ENCODE data around the gene ZBTB46.
A peak's percentile ranks its signal among the peaks of the same experiment; 100 is the strongest.
"Not testable (repeated sequence)": the region's sequence is repeated elsewhere in the genome, so short reads cannot be mapped to it uniquely, and the experiment has no call there.

Gene ZBTB46

DNA sequence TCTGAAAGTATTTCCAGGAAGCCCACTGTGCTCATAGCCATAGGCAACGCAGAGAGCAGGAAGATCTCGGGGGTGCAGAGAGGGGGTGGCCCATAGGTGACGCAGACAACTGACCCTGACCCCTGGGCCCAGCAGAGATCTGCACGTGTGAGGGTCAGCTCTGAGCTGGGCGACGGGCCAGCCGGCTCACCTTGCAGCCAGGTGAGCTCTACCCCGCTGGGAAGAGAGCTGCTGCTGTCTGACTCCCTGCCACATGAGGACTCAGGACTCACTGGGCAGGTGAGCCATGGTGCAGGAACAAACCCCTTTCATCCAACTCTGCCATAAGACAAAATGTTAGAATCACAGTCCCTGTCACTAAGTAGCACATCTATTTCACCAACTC is 19.6 kb downstream of the ZBTB46 start:
- no peak for DNase-seq

DNA sequence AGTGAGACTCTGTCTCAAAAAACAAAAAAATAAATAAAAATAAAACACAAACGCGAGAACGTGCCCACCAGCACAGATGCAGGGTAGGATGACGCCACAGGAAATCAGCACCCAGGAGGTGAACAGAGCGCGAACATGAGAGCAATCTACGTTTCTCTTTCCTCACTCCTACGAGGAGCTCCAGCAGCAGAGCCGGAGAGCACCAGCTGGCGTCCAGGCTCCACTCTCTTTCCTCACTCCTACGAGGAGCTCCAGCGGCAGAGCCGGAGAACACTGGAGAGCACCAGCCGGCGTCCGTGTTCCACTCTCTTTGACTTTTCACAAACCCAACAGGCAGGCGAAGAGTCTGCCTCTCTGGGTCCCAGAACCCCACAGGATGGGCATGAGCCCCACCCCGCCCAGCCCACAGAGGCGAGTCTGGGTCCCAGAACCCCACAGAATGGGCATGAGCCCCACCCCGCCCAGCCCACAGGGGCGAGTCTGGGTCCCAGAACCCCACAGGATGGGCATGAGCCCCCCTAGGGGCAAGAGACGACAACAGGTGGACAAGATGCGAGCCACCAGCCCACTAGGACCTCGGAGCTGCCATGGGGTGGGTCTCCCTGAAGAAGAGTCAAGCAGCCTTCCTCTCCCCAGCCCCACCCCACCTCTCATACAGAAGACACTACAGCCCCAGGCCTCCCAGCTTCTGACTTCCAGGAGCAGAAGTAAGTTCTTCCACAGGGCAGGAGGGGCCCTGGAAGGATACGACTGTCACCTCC is 20.2 kb downstream of the ZBTB46 start:
- no peak for DNase-seq

DNA sequence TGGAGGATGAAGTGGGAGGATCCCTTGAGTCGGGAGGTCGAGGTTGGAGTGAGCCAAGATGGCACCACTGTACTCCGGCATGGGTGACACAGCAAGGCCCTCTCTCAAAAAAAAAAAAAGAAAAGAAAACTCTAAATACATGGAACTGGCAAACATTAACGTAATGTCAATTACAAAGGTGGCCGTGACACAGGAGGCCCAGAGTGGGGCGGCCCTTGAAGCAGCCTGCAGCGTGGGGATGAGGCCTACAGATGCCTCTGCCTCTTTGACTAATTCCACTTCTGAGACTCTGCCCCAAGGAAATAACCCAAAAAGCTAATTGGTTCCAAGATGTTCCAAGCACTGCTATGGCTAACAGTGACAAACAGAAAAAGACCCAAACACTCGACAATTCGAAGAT is 21.2 kb downstream of the ZBTB46 start:
- DNase-seq: no peak

DNA sequence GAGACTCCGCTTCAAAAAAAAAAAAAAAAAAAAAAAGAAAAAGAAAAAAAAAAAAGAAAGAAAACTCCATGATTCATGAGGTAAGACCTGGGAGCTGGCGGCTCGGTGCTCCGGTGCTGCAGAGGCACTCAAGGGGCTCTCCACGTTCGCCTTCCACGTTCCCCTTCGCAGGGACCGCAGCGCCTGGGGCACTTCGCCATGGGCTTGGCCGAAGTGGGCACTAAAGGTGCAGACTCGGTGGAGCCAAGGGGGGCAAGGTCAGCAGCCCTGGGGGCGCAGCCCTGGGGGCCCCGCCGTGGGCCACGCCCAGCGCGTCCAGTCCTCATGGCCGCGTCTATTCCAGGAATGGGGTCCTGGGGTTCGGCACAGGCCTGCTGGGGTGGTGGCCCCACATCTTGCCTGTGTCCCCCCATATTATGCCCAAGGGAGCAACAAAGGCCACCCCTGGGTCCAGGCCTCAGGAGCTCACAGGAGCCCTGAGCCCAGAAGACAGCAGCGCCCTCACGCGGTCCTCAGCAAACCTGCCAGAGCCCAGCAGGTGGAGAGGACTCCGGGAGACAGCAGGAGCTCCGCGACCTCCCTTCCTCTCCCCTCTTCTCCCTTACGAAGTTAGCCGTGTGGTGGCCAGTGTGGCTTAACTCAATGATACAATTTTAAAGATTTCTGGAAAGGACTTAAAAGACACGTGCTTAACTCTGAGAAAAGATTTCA is 21.9 kb downstream of the ZBTB46 start:
- no peak for DNase-seq

DNA sequence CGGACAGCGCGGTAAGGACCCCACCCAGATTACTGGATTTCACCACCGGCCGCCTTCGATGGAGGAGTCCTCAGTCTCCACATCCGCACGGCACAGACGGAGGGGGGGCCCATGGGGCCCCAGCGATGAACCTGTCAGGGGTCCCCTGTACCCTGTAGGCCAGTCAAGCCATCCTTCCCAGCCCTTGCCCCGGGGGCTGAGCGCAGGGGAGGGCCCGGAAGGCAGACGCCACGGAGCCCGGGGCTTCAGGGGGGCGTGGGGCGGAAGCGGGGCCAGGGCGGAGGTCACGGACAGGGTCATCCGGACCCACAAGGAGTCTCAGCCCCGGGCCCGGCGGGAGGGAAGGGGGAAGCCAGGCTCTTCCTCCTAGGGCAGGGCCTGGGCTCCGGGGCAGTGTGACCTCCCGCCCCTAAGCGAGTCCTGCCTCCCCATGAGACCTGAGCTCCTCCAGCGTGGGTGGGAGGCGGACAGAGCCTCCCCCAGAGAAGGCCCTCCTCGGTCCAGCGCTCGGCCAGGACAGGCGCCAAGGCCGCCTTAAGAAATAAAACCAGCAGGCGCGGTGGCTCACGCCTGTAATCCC is 22.8 kb downstream of the ZBTB46 start:
- DNase-seq: no peak

DNA sequence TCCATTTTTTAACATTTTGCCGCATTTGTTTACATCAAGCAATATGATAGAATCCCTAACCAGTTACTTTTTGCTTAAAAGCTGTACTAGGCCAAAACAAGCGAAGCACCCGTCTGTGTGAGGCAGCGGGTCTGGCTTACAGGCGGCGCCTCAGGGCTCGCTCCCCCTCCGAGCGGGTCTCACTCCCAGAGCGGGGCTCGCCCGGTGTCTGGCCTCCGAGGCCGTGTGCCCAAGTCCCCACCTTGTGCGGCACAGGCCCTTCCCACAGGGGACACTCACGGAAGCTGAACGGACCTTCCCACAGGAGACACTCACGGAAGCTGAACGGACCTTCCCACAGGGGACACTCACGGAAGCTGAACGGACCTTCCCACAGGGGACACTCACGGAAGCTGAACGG is 23.4 kb downstream of the ZBTB46 start:
- no peak for DNase-seq

DNA sequence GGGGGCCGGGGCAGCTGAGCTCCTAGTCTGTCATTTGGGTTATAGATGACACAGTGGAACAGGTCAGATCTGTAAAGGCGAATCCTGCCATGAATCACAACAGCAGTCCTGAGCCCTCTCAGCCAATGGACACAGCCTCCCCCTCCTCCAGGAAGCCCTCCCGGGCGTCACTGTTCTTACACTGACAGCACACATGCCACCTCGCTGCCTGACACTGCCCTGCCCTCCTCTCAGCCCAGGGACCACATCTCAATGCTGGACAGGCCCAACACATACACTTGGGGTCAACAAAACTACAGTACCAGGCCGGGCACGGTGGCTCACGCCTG is 26.8 kb downstream of the ZBTB46 start:
- DNase-seq: no peak

DNA sequence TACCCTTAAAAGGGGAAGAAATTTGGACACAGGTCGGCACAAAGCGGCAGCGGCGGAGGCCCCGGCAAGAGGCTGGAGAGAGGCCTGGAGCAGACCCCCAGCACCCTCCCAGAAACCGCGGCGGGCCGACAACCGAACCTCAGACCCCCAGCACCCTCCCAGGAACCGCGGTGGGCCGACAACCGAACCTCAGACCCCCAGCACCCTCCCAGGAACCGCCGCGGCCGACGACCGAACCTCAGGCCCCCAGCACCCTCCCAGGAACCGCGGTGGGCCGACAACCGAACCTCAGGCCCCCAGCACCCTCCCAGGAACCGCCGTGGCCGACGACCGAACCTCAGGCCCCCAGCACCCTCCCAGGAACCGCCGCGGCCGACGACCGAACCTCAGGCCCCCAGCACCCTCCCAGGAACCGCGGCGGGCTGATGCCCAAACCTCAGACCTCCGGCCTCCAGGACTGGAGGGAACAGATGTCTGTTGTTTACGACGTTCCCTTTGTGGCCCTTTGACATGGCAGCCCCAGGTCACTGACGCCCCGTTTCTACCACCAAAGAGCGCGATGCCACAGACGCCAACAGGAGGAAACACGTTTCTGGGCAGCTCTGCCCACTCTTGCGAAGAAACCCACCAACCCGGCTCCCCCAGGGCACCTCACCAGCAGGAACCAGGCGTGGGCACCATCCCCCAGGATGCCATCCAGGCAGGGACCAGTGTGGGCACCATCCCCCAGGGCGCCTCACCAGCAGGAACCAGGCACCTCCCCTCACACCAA is 28.4 kb downstream of the ZBTB46 start:
- DNase-seq: no peak

DNA sequence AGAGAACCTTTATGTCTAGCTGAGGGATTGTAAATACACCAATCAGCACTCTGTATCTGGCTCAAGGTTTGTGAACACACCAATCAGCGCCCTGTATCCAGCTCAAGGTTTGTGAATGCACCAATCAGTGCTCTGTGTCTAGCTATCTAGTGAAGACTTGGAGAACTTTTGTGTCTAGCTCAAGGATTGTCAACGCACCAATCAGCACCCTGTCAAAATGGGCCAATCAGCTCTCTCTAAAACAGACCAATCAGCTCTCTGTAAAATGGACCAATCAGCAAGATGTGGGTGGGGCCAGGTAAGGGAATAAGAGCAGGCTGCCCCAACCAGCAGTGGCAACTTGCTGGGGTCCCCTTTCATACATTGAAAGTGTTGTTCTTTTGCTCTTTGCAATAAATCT is 29.9 kb downstream of the ZBTB46 start:
- not testable (repeated sequence) for DNase-seq

DNA sequence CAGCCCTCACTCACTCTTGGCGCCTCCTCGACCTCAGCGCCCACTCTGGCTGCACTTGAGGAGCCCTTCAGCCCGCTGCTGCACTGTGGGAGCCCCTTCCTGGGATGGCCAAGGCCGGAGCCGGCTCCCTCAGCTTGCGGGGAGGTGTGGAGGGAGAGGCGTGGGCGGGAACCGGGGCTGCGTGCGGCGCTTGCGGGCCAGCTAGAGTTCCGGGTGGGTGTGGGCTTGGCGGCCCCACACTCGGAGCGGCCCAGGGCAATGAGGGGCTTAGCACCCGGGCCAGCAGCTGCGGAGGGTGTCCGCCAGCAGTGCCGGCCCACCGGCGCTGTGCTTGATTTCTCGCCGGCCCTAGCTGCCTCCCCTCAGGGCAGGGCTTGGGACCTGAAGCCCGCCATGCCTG is 30.7 kb downstream of the ZBTB46 start:
- DNase-seq: not testable (repeated sequence)

DNA sequence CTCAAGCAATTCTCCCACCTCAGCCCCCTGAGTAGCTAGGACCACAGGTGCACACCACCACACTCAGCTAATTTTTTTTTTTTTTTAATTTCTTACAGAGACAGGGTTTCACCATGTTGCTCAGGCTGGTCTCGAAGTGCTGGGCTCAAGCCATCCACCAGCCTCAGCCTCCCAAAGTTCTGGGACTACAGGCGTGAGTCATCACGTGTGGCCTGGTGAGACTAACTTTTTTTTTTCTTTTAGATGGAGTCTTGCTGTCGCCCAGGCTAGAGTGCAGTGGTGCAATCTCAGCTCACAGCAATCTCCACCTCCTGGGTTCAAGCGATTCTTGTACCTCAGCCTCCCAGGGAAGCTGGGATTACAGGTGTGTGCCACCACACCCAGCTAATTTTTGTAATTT is 31.9 kb downstream of the ZBTB46 start:
- DNase-seq: peak; percentile 30

DNA sequence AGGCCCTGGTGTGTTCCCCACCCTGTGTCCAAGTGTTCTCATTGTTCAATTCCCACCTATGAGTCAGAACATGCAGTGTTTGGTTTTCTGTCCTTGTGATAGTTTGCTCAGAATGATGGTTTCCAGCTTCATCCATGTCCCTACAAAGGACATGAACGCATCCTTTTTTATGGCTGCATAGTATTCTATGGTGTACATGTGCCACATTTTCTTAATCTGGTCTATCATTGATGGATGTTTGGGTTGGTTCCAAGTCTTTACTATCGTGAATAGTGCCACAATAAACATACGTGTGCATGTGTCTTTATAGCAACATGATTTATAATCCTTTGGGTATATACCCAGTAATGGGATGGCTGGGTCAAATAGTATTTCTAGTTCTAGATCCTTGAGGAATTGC is 33.9 kb downstream of the ZBTB46 start:
- DNase-seq: not testable (repeated sequence)

DNA sequence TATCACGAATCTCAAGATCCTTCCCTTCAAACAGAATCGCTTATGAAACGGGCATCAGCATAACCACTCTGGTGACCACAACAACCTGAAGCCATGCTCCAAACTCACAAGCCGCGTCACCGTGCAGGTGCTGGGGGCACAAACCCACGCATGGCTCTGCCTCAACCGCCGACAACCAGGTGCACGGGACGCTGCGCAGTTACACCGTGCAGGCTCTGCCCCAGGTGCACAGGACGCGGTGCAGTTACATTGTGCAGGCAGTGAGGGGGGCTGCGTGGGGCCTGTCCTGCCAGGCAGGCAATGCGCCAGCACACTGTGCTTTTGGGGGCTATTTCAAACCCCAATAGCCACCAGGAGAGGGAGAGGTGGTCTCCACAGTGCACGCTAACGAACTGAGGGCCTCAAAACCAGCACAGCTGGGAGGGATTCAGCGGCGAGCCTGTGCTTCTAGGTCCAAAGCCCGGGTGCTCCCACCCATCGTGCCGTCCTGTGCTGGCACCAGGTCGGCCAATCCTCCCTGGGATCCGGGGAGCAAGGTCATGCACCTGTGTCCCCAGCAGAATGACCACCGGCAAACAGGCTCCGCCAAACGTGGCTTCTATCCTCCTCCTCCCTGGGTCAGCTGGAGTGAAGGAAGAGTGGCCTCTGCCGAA is 35.8 kb downstream of the ZBTB46 start:
- DNase-seq: no peak

DNA sequence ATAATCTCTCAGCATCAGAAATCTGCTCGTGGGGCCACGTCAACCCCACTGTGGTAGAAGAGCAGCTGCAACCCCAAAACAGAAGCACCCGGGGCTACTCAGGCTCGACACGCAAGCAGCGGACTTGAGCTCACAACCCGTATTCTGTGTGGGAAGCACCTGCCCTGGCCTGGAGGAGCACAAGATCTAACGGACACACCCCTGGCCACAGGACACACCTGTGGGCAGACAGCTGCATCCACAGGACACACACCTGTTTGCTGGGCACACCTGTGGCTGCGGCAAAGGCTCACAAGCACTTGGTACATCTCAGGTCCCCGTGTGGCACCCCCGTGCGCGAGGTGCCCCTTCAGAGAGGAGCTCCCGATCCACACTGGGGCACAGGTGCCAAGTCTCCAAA is 36.5 kb downstream of the ZBTB46 start:
- no peak for DNase-seq

DNA sequence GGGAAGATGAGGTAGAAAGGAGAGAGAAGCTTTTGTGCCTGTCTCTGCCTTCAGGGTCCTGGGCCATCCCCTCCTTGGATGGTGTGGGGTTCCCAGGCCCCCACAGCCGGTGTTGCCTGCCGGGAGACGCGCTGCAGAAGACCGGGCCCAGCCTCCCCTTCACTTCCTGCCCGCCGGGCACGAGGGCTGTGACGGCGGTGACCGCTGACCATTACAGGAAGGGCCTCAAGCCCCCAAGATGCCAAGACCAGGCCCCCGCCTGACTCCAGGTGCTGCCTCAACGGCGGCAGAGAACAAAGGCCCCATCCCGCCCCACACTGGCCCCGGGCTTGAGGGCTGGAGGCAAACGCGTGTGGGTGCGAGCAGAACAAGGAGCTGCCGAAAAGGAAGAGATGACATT is 38.2 kb downstream of the ZBTB46 start:
- no peak for DNase-seq

DNA sequence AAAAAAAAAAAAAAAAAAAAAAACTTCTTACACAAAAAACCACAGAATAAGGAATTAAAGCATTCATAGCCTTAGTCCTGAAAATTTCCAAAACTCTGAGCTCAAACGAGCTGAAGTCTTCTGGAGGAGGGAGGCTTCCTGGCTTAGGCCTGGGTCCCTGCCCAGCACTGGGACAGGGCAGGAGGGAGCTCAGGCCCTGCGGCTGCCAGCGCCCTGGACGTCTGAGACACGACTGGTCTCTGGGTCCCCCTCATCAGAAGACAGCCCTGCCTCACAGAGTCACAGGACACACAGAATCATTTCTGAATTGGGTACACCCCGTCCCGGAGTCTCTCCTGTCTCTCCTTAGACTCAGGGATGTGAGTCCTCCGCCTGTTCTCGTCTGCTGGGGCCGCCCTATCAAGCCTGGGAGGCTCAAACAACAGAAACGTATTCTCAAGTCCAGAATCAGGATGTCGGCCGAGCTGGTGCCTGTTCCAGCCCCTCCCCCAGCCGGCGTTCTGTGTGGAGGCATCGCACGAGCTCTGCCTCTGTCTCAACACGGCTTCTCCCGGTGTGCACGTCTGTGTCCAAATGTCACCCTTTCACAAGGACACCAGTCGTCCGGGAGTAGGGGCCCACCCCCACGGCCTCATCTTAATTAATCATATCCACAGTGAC is 39.4 kb downstream of the ZBTB46 start:
- DNase-seq: no peak

DNA sequence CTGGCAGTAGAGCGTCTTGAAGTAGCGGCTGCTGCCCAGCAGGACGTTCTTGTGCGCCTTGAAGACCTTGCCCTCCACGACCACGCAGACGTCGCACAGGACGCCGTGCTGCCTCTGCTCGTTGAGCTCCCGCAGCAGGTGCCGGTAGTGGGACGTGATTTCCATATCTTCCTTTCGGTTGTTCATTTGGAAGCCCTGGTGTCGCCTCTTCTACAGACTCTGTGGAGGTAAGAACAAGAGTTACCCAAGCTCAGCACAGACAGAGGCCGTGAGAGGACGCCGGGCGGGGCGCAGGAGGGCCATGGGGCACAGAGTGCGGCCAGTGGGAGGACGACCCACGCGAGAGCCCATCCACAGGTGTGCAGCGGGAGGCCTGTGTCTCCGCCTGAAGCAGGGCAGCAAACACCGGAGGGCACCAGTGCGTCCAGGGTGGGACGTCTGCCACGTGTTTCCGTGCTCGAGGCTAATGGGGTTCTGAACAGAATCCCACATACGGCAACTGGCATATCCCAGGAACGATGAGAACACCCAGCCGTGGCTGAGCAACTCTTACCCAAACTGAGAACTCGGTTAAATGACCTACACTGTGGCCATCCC is 40.4 kb downstream of the ZBTB46 start:
- no peak for DNase-seq

DNA sequence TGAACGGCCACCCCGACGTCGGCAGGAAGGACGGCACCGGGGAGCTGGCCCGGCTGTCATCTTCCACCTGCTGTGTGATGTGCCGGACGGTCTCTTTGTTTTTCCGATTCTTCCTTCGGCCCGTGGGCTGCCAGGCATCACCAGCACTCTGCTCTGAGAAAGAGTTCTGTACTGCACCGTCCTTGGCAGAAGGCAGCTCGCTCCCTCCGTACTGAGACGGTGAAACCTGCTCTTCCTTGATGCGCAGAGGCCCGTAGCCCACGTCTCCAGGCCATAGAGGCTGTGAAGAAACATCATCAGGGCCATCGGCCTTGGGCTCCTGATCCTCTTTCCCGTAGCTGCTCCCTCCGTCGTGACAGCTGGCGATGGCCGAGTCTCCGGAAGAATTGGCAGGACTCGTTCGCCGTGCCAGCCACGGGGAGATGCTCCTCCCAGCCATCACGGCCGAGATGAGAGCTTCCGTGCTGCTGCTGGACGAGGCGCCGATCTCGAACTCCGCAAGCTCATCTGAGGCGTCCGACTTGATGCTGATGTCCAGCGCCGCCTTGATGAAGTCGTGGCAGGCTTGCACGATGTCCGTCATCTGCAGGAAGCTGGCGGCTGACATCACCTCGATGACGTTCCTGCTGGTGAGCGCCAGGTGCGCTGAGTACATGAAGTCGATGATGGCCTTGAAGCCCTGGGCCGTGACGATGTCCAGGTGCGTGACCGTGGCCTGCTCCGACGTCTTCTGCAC is 41.1 kb downstream of the ZBTB46 start:
- no peak for DNase-seq

DNA sequence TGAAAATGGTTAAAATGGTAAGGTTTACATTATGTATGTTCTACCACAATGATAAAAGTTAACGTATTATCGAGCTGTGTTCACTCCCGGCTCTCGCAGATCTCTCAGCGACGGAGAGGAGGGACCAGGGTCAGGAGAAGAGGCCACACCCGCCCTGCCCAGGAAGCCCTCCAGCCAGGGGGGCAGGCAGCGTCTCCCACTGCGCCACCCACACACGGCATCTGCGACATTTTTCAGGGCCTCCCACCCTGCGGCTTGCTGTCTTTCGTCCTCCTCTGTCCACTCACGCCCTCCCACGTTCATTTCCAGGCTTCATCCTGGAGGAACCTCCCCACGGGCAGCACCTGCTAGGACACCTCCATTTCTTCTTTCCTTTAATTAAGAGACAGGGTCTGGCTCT is 43.3 kb downstream of the ZBTB46 start:
- no peak for DNase-seq

DNA sequence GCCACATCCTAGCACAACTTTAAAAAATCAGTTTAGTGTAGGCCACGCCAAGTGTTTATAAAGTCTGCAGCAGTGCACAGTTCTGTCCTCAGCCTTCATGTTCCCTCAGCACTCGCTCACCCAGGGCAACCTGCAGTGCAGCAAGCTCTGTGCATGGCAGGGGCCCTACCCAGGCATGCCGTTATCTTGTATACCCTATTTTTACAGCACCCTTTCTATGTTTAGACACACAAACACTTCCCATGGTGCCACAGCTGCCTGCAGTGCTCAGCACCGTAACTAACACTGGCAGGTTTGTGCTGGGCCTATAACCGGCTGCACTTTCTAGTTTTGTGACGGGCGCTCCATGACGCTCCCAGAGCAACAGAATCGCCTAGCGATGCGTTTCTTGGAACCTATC is 43.8 kb downstream of the ZBTB46 start:
- no peak for DNase-seq

DNA sequence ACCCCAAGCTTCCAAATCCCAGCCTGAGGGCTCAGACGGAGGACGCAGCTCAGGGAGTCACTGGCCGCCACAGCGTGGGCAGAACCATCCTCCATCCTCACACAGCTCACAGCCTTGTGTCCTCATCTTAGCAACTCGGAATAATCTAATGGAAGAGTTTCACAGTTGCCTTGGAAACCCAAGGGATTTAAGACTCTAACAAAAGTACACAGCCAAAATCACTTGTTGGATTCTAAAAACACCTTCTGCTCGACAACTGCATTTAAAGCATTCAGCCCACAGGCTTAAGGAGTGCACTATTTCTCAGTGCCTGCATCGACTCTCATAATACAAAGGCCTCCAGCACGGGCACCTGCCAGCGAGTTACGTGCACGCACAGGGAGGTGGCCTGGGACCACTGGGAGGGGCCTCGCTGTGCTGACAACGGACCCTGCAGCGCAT is 45.4 kb downstream of the ZBTB46 start:
- no peak for DNase-seq
